Liver (tissue), 9 donors: Measurements from ENCODE around the gene WDR12. TPM values are rescaled to one million over a fixed set of nuclear protein-coding genes. Genes with fewer than 3 reads are reported as not detected.

Experiments used
- DNase-seq: peaks from one replicate; pipeline ENCODE4 v3.0.0-alpha.2; 2017; ENCODE audit warnings: low spot score
- H3K27ac ChIP-seq, 2 donors: one replicate each; pipeline ENCODE4 v1.7.0; 2013; ENCODE audit warnings: inconsistent platforms in 2 of 2, low read length in 2 of 2, control low read depth in 1 of 2, low read depth in 1 of 2, mild to moderate bottlenecking in 1 of 2
- H3K27me3 ChIP-seq, 4 donors: one replicate each; pipeline versions ENCODE4 v1.6.1 to v1.7.0; 2013; ENCODE audit warnings: low read length in 3 of 4, inconsistent platforms in 1 of 4, mild to moderate bottlenecking in 1 of 4, moderate library complexity in 1 of 4; ENCODE audit not compliant: control insufficient read depth in 4 of 4, insufficient read depth in 4 of 4
- H3K36me3 ChIP-seq, 4 donors: one replicate each; pipeline versions ENCODE4 v1.6.1 to v1.7.0; 2013; ENCODE audit warnings: low read length in 3 of 4, mild to moderate bottlenecking in 3 of 4, low read depth in 1 of 4, moderate library complexity in 1 of 4; ENCODE audit not compliant: control insufficient read depth in 4 of 4, insufficient read depth in 3 of 4
- H3K4me1 ChIP-seq, 4 donors: one replicate each; pipeline versions ENCODE4 v1.6.1 to v1.7.0; 2013; ENCODE audit warnings: low read length in 3 of 4, mild to moderate bottlenecking in 3 of 4, moderate library complexity in 1 of 4; ENCODE audit not compliant: control insufficient read depth in 4 of 4, insufficient read depth in 4 of 4
- H3K4me3 ChIP-seq, 3 donors: one replicate each; pipeline versions ENCODE4 v1.6.1 to v1.7.0; 2013; ENCODE audit warnings: low read length in 3 of 3, control low read depth in 1 of 3, low read depth in 1 of 3, mild to moderate bottlenecking in 1 of 3
- H3K9ac ChIP-seq, 2 donors: one replicate each; pipeline ENCODE4 v1.7.0; 2013; ENCODE audit warnings: low read length in 2 of 2, mild to moderate bottlenecking in 2 of 2, moderate library complexity in 2 of 2, control low read depth in 1 of 2, low read depth in 1 of 2
- H3K9me3 ChIP-seq, 4 donors: one replicate each; pipeline versions ENCODE4 v1.6.1 to v1.7.0; 2013; ENCODE audit warnings: low read length in 3 of 4; ENCODE audit not compliant: control insufficient read depth in 4 of 4
- ATF3 ChIP-seq: IDR thresholded peaks from 2 replicates; pipeline ENCODE4 v1.6.1; 2016; ENCODE audit warnings: antibody characterized with exemption
- CTCF ChIP-seq: fragments of 150-350 bp; IDR thresholded peaks from 2 replicates; pipeline ENCODE4 v1.5.1; 2017; ENCODE audit warnings: improper control_type of control experiment, low read depth, low read length; ENCODE audit not compliant: missing input control
- EGR1 ChIP-seq, 2 donors: IDR thresholded peaks; 2 replicates each; pipeline ENCODE4 v1.6.1; 2016 to 2018; ENCODE audit warnings: antibody characterized with exemption in 2 of 2, low read depth in 2 of 2
- FOXA1 ChIP-seq: IDR thresholded peaks from 2 replicates; pipeline ENCODE4 v1.6.1; 2016; ENCODE audit warnings: antibody characterized with exemption
- FOXA2 ChIP-seq: IDR thresholded peaks from 2 replicates; pipeline ENCODE4 v1.6.1; 2016; ENCODE audit warnings: antibody characterized with exemption
- GABPA ChIP-seq, 2 donors: IDR thresholded peaks in 1 of 2; conservative IDR thresholded peaks in 1 of 2; 2 replicates each; pipeline ENCODE4 v1.6.1; 2016; ENCODE audit warnings: antibody characterized with exemption in 2 of 2, mild to moderate bottlenecking in 1 of 2, moderate library complexity in 1 of 2
- HNF4G ChIP-seq: IDR thresholded peaks from 2 replicates; pipeline ENCODE4 v1.6.1; 2016; ENCODE audit warnings: antibody characterized with exemption
- JUND ChIP-seq, 2 donors: IDR thresholded peaks; 2 replicates each; pipeline ENCODE4 v1.6.1; 2016; ENCODE audit warnings: antibody characterized with exemption in 2 of 2
- MAX ChIP-seq: IDR thresholded peaks from 2 replicates; pipeline ENCODE4 v1.6.1; 2016; ENCODE audit warnings: antibody characterized with exemption
- NR2F2 ChIP-seq: IDR thresholded peaks from 2 replicates; pipeline ENCODE4 v1.6.1; 2016; ENCODE audit warnings: antibody characterized with exemption
- RAD21 ChIP-seq, 2 donors: IDR thresholded peaks; 2 replicates each; pipeline ENCODE4 v1.6.1; 2016; ENCODE audit warnings: antibody characterized with exemption in 2 of 2, mild to moderate bottlenecking in 2 of 2
- REST ChIP-seq: IDR thresholded peaks from 2 replicates; pipeline ENCODE4 v1.6.1; 2016; ENCODE audit warnings: antibody characterized with exemption, mild to moderate bottlenecking
- RXRA ChIP-seq, 2 donors: IDR thresholded peaks; 2 replicates each; pipeline ENCODE4 v1.6.1; 2017 to 2018; ENCODE audit warnings: antibody characterized with exemption in 2 of 2, mild to moderate bottlenecking in 1 of 2
- SP1 ChIP-seq: IDR thresholded peaks from 2 replicates; pipeline ENCODE4 v1.6.1; 2018; ENCODE audit warnings: antibody characterized with exemption, mild to moderate bottlenecking
- TAF1 ChIP-seq: conservative IDR thresholded peaks from 2 replicates; pipeline ENCODE4 v1.6.1; 2016; ENCODE audit warnings: antibody characterized with exemption, mild to moderate bottlenecking
- YY1 ChIP-seq: IDR thresholded peaks from 2 replicates; pipeline ENCODE4 v1.6.1; 2016; ENCODE audit warnings: antibody characterized with exemption, mild to moderate bottlenecking
- ZBTB33 ChIP-seq: IDR thresholded peaks from 2 replicates; pipeline ENCODE4 v1.6.1; 2016; ENCODE audit warnings: antibody characterized with exemption
- WGBS: extraction: QIAGEN DNeasy Blood & Tissue Kit; methylation state at CpG from one replicate; pipeline ENCODE4 v1.1.7; 2013; 5-methylcytosine and 5-hydroxymethylcytosine counted together
- polyA plus RNA-seq, 2 donors: library from polyadenylated mRNA; stranded (reverse) in 1 of 2; unstranded in 1 of 2; fragments of 200-250 nt in 1 of 2; fragments of >200 nt in 1 of 2; fragmentation: Nextera tagmentation in 1 of 2; extraction: Ambion mirVana in 1 of 2; gene quantifications; one replicate each; pipeline versions ENCODE4 v1.2.1 to v1.2.3, GENCODE V29; 2013 to 2015
- total RNA-seq, 2 donors: library from RNA; depleted of rRNA; stranded (reverse); fragments of >200 nt; gene quantifications; one replicate each; pipeline ENCODE4 v1.2.3, GENCODE V29; 2014
- donor health status: healthy.
- donor health status: healthy.
- donor health status: healthy.
- donor health status: healthy.
- donor health status: healthy.

The WDR12 gene
- total and polyA plus RNA-seq, 4 donors = 6.6 to 26.1 (median 18.4) TPM

- DNase-seq = no peak
- H3K9ac ChIP-seq = no peak overlapping the region
- TF ChIP-seq EGR1 (IDR thresholded peaks at IDR 0.05; ENCODE audit: low read depth in 2 of 2) (no peak), GABPA (IDR thresholded peaks at IDR 0.05 in 1 of 2, conservative IDR thresholded peaks at IDR 0.05 in 1 of 2) (no peak), MAX (no peak), REST (no peak), FOXA2 (no peak), JUND (IDR thresholded peaks at IDR 0.05) (no peak), CTCF (no peak), SP1 (no peak), RXRA (IDR thresholded peaks at IDR 0.05) (no peak), HNF4G (no peak), ZBTB33 (no peak), TAF1 (no peak), FOXA1 (no peak), YY1 (no peak)
- H3K27me3 ChIP-seq = no peaks in the 10 kb centered on the region
- no peaks in the 10 kb centered on the region for H3K36me3 ChIP-seq
- H3K4me3 ChIP-seq = no peak overlapping the region
- H3K9me3 ChIP-seq = no peaks in the 10 kb centered on the region
- no peaks in the 10 kb centered on the region for H3K4me1 ChIP-seq
- no peak overlapping the region for H3K27ac ChIP-seq
These were observed 68.8 kb downstream of the WDR12 start for GRCh38 chr2:202842690-202843089.

GRCh38 chr2:202841090-202841867 is 70.2 kb downstream of the WDR12 start:
- H3K9ac ChIP-seq = no peak overlapping the region
- no peak overlapping the region for H3K27ac ChIP-seq
- no peaks in the 10 kb centered on the region for H3K27me3 ChIP-seq
- H3K4me1 ChIP-seq = no peaks in the 10 kb centered on the region
- DNase-seq = no peak
- H3K36me3 ChIP-seq = no peaks in the 10 kb centered on the region
- H3K9me3 ChIP-seq = no peaks in the 10 kb centered on the region
- 93% methylated on average over 11 of the region's 11 CpGs for WGBS
- H3K4me3 ChIP-seq = no peak overlapping the region
- TF ChIP-seq SP1 (no peak), EGR1 (IDR thresholded peaks at IDR 0.05; ENCODE audit: low read depth in 2 of 2) (no peak), NR2F2 (no peak), YY1 (no peak), RAD21 (IDR thresholded peaks at IDR 0.05) (no peak), JUND (IDR thresholded peaks at IDR 0.05) (no peak), GABPA (IDR thresholded peaks at IDR 0.05 in 1 of 2, conservative IDR thresholded peaks at IDR 0.05 in 1 of 2) (no peak), RXRA (IDR thresholded peaks at IDR 0.05) (no peak), HNF4G (no peak), ZBTB33 (no peak), REST (no peak), TAF1 (no peak), FOXA2 (no peak), ATF3 (no peak)
